ENCODE results near the gene TSPO.

TSPO gene

GRCh38 chr22:43169310-43170130 is 18.2 kb downstream of the TSPO start:
- no peak for TF ChIP-seq CTCF (IDR thresholded peaks at IDR 0.05; ENCODE audit: control extremely low read depth, extremely low read depth, low read depth, missing control alignments)
- DNase-seq (ENCODE audit: extremely low spot score): no peak
- CTCF ChIA-PET: interaction anchor here (0.6 kb wide), 1 partner anchor 74 kb away, joined by 4 read pairs; no protein-coding TSS in a partner anchor
- POLR2A ChIA-PET: interaction anchor here (0.6 kb wide), 1 partner anchor 154 kb away, joined by 4 read pairs; the partner anchor contains the start of gene PACSIN2

- no peak for DNase-seq (ENCODE audit: extremely low spot score)
- POLR2A ChIA-PET: no interaction called here
- CTCF ChIA-PET: no interaction called here
- no peak for TF ChIP-seq CTCF (IDR thresholded peaks at IDR 0.05; ENCODE audit: control extremely low read depth, extremely low read depth, low read depth, missing control alignments)
Observed at GRCh38 chr22:43170131-43170480, 18.7 kb downstream of the TSPO start.

GRCh38 chr22:43171019-43171491 is 19.7 kb downstream of the TSPO start:
- TF ChIP-seq CTCF (IDR thresholded peaks at IDR 0.05; ENCODE audit: control extremely low read depth, extremely low read depth, low read depth, missing control alignments): no peak
- no peak for DNase-seq (ENCODE audit: extremely low spot score)
- CTCF ChIA-PET: no interaction called here
- POLR2A ChIA-PET: no interaction called here

GRCh38 chr22:43171607-43172006 is 20.2 kb downstream of the TSPO start:
- no peak for DNase-seq (ENCODE audit: extremely low spot score)
- CTCF ChIA-PET: interaction anchor here (1.2 kb wide), 1 partner anchor 33 kb away, joined by 3 read pairs; no protein-coding TSS in a partner anchor
- no peak for TF ChIP-seq CTCF (IDR thresholded peaks at IDR 0.05; ENCODE audit: control extremely low read depth, extremely low read depth, low read depth, missing control alignments)
- POLR2A ChIA-PET: no interaction called here

GRCh38 chr22:43172191-43172590 is 20.8 kb downstream of the TSPO start:
- TF ChIP-seq CTCF (IDR thresholded peaks at IDR 0.05; ENCODE audit: control extremely low read depth, extremely low read depth, low read depth, missing control alignments): no peak
- ChIA-PET CTCF (interaction anchor here (1.2 kb wide), 1 partner anchor 34 kb away, joined by 3 read pairs; no protein-coding TSS in a partner anchor), POLR2A (no interaction called here)
- no peak for DNase-seq (ENCODE audit: extremely low spot score)

GRCh38 chr22:43173566-43173965 is 22.2 kb downstream of the TSPO start:
- ChIA-PET POLR2A (no interaction called here), CTCF (no interaction called here)
- TF ChIP-seq CTCF (IDR thresholded peaks at IDR 0.05; ENCODE audit: control extremely low read depth, extremely low read depth, low read depth, missing control alignments): no peak
- DNase-seq (ENCODE audit: extremely low spot score): no peak
